NCI-H446 treated with DMSO at 0.1 percent for 48 hours (cell line): ENCODE results near the gene SUCO.

Experiments used
- DNase-seq: peaks from one replicate; lab custom pipeline; 2025; lab: John Stamatoyannopoulos, UW

SUCO gene

DNA sequence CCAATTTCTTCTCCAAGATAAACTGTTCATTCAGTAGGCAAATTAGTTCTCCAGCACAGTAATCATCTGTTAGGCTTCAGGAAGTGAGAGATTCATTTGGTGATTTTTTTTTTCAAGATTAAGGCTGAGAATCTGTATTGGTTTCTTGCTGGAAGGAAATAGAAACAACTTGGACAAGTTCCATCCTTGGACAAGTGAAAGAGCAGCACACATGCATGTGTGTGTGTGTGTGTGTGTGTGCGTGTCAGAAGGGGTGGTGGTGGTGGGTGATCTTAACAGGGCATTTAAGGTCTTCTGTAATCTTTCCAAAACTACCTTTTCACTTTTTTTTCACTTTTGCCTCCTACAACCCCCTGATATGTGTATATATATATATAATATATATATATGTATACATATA lies 15.9 kb upstream of the SUCO start:
- DNase-seq = no peak

DNA sequence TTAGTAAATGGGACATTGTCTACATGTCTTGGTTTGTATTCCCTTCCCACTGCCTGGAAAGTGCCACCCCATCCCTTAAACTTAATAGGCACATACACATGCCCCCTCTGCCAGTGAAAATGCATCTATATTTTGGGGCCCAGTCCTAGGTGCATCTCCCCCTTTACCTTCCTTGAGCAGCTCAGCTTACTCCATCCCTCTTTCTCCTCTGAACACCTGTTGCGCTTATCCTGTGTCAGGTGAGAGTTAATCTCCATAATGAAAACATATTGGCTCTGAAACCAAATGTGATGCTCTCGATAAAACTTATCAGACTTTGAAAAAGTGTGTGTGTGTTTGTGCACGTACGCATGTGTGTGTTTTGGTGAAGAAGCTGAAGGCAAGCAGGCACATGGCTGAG lies 15.4 kb upstream of the SUCO start:
- no peak for DNase-seq

DNA sequence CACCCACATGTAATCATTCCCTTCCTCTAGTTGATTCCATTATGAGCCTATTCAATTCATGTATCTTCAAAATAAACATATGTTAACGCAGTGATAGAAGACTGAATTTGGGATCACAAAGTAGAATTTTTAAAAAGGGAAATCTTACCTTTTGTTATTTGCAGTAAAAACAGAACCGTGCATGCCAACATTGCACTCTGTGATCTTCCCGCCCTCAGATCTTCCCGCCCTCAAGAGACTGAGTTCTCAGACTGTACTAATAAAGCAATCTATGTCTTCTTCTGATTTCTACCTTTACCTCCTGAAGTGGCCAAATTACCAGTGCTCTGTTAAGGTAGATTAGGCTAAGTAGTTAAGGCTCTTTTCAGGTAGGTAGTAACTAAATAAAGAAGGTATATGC lies 3.6 kb upstream of the SUCO start:
- DNase-seq = no peak

DNA sequence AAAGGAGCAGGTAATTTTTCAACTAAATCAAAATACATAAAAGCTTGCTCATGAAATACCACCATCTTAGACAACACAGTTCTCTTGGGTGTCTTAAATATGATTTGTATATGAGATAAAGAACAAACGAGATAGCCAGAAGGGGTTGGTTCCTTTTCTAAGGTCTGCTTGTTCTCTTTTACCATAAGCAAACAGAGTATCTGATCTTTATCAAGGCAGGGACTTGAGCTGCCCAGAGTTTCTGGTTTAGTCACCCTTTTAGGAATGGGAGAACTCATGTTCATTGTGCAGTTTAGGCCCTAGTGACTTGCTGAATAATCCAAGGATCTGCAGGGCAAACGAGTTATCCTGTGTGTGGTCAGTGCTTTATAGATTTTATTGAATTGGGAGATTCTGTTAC lies 3.0 kb upstream of the SUCO start:
- DNase-seq = no peak

DNA sequence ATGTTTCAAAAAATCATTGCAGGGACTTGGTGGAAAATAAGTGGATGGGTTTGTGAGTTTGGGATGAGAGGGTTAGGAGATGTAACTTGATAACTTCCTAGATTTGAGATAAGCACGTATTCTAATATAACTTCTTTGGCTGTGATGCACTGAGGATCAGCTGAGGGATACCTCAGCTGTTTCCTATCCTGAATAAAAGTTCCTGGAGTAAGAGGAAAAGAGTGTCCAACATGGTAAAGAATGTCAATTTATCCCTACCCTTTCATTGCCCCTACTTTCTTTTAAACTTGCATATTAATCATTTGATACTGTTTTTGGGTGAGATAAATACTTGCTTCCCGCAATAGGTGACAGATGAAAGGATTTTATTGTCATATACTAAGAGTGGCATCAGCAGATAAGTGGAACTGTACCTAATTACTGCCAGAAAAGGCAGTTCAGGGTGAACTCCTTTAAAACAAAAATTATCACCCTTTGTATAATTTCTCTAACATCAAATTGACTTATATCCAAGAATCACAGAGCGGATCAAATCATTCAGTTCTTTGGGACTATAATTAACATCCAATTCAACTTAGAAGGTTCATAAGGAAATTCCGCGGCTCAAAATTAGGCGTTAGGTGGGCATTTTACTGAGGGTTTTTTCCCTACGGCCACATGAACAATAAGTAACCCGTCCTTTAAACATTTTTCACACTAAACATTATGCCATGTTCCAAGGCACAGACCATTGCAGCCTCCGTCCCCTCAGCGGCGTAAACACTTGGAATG lies 1.4 kb upstream of the SUCO start:
- DNase-seq = no peak

DNA sequence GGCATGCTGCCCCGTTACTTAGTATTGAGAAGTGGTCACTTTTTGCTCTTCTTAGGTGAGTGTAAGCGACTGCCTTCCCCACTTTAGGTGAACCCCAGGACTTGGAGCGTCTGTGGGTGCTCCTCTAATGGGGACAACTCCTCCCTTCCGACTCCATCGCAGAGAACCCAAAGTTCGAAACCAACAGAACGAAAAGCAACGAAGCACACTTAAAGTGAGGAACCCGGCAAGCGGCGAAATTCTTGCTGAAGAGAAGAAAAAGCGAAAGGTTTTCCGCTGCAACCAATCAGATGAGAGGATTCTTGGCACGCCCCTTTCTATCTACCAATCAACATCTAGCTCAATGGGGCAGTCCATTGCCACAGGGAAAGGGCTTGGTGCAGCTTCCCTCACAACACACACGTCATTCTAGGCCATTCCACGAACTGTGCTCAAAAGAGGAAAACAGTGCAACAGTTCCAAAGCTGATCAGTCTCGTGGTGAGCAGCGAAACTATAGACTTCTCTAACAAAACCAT lies 709 bp upstream of the SUCO start:
- peak; percentile 97 for DNase-seq

DNA sequence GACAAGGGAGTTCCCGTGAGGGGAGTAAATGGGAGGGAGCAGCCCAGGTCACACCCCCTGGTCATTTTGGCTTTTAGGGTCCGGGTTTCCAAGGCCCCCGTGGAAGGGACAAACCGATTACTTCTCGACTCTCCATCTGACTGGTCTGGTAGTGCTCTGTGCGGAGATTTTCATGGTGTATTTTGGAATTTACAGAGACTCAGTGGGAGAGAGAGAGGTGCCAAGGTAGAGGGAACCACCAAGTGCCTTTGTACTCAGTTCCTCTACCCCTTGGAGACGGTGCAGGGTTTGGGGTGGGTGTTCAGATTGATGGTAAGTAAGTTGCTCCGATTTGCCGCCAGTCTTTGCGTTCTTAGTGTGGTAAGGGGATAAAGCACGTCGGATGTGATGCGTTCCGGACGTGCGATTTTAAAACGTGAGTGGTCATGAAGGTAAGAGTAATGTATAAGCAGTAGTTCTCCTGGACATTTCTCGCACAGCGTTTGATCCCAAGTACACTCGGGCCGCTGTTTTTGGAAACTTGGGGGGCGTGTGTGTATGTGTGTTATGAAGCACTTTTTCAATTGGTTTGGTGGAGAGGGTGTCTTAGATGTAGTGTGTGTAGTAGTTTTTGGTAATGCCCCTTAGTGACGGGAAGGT lies 682 bp downstream of the SUCO start:
- DNase-seq = peak; percentile 10

DNA sequence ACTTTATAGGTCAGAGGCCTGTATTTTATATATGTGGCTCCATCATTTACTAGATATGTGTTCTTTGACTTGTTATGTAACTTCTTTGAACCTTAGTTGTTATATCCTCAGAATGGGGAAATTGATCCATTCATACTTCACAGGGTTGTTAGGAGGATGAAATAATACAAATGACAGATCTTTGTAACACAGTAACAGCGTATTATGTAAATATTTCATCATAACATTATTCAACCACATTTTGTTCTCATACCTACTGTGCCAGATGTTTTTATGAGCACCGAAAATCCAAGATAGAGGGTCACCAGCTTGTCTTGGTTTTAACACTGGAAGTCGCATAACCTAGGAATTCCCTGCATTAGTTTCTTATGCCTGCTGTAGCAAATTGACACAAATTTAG lies 3.3 kb downstream of the SUCO start:
- no peak for DNase-seq

DNA sequence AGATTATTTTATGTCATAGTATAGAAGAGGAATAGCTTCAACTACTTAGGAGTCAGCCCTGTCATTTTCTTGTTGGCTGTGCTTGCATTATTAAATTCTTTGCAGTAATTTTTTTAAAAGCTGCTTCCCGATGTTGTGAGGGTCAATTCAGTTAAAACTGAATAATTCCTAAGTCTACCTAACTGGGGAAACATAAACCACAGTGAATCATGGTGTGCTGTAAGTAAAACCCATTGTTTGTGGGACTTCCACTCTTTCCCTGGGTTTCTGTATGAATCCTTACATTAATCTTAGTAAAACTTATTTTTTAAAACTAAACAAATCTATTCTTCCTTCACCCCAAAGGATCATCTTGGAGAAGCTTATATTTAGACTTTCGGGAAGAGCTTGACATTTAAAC lies 4.4 kb downstream of the SUCO start:
- no peak for DNase-seq

DNA sequence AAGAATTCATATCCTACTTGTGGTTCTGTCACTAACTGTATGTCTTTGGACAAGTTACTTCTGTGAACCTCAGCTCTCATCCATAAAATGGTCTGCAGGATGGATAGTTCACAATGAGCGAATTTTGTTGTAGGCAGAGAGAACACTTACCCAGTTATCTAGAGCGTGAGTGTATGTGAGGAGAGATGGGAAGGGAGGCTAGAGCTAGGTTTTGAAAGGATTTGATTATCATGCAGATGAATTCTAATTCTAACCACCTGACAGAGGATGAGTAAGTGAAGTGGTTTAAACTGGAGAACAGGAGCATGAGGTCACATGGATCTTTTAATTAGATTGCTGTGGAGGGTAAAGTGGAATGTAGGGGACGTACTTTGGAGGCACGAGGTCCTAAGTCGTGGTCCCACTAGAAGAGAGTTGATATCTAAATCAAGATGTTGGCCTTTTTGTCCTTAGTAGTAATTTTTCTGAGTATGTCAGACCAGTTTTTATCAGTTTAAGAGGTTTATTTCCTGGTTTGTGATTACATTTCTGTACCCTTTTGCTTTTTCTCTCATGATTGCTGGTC lies 5.0 kb downstream of the SUCO start:
- DNase-seq = no peak

DNA sequence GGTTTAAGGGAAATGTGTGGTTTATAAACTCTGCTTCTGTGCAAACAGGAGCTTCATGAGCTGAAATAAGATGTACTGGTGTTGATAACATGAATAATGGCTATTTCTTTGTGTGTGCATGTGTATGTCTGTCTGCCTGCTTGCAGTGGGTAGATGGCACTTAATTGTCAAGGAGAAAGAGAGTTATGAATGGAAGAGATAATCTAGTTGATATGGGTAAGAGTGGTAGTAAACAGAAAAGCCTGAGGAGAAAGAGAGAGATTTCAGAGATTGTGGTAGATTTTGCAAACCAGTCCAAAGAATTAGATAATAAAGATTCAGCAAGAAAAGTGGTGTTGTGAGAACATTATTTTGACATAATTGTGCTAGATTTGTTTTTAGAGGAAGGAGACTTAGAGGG lies 7.7 kb downstream of the SUCO start:
- no peak for DNase-seq

DNA sequence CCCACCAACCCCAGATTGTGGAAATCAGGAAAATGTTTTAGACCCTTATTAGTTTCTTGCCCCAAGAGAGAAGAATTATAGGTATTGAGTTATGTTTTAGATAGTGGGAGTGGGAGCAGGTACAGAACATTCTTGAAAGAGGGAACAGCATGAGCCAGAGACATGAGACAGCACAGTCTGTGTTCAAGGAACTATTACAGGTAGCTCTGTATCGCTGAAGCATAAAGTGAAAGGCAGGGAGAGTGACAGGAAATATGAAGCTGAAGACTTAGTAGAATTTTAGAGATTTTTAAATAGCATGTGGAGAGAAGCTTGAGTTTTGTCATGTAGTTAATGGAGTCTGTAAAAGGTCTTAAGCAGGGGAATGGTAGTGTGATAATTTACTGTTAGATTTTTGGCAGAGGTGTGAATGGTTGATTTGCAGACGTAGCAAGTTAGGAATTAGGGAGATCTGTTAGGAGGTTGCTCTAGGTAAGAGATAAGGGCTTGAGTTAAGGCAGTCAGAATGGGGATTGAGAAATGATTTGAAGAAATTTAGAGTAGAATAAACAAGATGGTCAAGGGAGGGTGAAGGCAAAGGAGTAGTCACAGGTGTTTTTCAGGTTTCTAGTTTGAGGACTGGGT lies 11.6 kb downstream of the SUCO start:
- no peak for DNase-seq

DNA sequence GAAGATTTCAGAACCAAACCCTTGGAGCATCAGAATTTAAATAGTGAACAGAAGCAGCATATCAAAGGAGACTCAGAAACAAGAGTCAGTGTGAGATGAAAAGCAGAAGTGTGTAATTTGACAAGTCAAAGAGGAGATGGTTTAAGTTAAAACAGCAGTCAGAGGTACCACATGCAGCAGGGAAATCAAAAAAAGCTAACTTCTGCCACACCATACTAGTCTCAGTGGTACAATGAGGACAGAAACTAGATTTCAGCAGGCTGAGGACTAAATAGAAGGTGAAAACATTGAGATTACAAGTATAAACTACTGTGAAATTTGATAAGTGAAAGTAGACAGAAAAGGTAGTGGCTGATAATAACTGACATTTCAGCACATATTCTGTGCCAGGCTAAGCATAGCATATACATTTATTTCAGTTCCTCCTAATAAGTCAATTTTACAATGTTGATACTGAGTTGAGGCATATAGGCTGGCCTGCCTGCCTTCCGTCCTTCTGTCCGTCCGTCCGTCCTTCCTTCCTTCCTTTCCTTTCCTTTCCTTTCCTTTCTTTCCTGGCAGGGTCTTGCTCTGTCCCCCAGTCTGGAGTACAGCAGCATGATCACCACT lies 12.6 kb downstream of the SUCO start:
- DNase-seq = no peak

DNA sequence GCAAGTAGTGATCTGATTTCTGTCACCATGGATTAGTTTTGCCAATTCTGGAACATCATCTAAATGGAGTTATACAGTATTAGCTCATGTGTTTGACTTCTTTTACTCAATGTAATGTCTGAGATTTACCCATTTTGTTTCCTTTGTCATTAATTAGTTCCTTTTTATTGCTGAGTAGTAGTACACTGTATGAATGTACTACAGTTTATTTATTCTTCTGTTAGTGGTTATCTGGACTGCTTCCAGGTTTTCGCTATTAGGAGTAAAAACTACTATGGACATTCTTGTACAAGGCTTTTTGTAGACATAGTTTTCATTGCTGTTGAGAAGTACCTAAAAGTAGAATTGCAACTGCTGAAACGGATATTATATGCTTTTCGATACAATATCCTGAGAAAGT lies 14.1 kb downstream of the SUCO start:
- no peak for DNase-seq

DNA sequence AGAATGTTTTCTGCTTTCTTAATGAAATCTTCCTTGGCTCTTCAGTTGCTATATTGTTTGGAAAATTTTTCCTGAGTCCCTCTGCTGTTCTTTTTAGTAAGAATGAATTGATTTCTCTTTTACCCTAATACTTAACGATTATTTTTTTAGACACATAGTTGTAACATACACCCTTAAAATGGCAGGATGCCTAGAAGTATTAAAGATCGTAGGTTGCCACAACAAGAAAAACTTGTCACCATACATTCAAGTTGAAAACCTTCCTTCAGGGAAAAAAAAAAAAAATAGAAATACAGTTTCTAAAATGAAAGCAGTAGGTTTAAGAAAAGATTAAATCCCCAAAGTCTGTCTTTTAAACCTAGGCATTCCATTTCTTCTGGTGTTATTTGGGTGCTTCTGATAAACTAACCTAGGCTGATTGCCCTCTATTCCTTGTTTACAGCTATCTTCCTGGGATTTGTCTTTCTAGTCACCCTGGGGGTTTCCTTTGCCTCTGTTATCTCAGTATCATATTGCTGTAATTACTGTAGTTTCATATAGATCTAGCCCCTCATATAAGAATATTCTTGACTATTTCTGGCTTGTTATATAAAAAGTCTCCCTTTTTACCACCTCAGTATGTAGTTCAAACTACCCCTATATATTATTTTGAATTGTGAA lies 16.8 kb downstream of the SUCO start:
- DNase-seq = no peak

DNA sequence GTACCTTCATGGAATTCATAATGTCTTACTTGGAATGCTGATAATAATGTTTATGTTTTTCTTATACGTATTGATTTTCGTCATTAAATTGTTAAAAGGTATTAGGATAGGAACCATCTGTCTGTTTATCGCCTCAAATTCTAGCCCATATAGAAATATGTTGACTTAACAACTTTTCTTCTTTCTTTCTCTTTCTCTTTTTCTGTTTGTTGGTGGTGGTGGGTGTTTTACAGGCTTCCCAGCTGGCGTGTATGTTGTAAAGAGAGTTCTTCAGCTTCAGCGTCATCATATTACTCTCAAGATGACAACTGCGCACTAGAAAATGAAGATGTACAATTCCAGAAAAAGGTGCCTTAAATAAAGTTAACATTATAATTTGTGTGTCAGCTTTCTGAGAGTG lies 18.3 kb downstream of the SUCO start:
- no peak for DNase-seq

DNA sequence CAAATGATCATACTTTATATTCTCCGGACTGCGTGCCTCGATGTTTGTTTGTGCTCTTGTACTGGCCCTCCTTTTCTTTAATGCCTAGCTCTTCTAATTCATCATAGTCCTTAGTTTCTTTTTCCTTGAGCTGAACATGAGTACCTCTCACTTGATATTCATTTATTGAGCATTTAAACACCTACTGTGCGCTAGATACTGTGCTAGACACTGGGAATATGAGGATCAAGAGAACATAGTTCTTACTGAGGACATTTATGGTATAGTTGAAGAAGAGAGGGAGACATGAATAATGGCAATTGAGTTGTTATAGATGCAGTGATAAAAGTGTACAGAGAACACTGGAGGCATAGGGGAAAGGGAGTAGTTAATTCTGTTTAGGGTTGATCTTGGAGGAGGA lies 22.0 kb downstream of the SUCO start:
- no peak for DNase-seq

DNA sequence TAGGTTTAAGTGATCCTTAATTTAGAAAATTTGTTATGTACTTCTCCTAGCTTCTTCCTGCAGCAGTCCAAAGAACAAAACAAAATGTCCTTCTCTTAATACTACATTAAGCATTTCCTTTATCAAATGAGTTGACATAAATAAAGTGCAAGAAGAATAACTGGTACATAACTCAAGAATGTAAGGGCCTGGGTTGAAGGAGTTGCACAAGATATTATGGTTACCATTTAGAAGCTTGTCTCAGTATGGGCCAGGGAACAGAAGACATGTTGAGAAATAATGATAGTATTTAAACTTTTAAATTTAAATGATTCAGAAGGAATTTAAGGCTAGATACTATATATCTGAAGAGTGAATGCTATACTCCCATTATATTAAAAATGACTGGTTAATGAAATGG lies 23.5 kb downstream of the SUCO start:
- no peak for DNase-seq

DNA sequence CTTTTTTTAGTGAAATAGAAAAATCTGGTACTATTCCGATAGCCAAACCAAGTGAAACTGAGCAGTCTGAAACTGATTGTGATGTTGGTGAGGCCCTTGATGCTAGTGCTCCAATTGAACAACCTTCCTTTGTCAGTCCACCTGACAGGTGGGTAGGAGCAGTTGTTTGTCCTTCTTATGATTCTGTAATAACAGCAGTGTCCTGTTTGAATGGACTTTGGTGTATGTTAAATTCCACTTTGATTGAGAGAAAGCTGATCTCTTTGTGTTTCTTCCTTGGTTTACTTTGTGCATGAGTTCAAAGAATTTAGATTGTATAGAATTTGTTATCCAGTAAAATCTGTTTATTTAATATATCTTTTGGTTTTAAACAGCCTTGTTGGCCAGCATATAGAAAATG lies 24.3 kb downstream of the SUCO start:
- DNase-seq = no peak

DNA sequence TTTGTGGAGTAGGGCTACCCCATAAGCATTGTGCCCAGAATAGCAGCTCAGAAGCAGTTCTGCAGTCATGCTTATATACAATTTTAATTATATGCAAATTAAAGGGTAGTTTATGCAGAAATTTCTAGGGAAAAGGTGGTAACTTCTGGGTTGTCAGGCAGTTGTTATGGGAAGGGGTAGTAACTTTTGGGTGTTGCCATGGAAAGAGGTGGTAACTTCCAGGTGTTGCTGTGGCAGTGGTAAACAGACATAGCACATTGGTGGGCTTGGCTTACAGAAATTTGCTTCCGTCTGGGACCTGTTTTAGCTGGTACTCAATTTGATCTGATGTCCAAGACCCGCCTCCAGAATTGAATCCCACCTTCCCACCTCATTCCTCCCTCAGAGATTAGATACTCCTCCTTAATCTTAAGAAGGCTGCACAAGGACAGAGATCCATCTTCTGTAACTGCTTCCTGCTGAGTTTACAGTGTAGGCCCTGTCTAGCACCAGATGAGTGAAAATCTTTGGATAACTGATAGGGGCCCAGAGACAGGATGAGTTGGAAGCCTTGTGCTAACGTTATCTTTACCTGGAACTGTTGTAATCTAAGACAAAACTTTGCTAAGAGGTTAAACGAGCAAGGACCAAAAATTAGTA lies 26.7 kb downstream of the SUCO start:
- no peak for DNase-seq

DNA sequence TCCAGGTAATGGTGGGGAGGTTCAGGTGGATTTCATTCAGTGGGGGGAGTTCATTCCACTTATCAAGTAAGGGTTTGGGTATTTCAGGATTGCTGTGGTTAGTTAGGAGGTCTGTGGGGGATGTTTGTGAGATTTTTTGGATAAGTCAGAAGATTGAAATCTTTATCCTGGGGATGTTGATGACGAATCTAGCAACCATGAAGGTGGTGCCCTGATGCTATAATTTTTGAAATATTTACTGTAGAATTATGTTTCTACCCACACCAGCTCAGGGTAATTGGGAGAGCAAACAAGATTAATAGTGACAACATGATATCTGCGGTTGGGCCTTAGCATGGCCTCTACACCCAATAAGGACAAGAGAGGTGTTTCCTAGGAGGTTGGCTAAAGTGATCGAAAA lies 28.3 kb downstream of the SUCO start:
- DNase-seq = no peak
